Liver (tissue), 9 donors: ENCODE results near the gene DCX. TPM values are rescaled to one million over a fixed set of nuclear protein-coding genes. Genes with fewer than 3 reads are reported as not detected.

Experiments
- DNase-seq: peaks from one replicate; pipeline ENCODE4 v3.0.0-alpha.2; 2017; ENCODE audit warnings: low spot score
- H3K27ac ChIP-seq, 2 donors: one replicate each; pipeline ENCODE4 v1.7.0; 2013; ENCODE audit warnings: inconsistent platforms in 2 of 2, low read length in 2 of 2, control low read depth in 1 of 2, low read depth in 1 of 2, mild to moderate bottlenecking in 1 of 2
- H3K27me3 ChIP-seq, 4 donors: one replicate each; pipeline versions ENCODE4 v1.6.1 to v1.7.0; 2013; ENCODE audit warnings: low read length in 3 of 4, inconsistent platforms in 1 of 4, mild to moderate bottlenecking in 1 of 4, moderate library complexity in 1 of 4; ENCODE audit not compliant: control insufficient read depth in 4 of 4, insufficient read depth in 4 of 4
- H3K36me3 ChIP-seq, 4 donors: one replicate each; pipeline versions ENCODE4 v1.6.1 to v1.7.0; 2013; ENCODE audit warnings: low read length in 3 of 4, mild to moderate bottlenecking in 3 of 4, low read depth in 1 of 4, moderate library complexity in 1 of 4; ENCODE audit not compliant: control insufficient read depth in 4 of 4, insufficient read depth in 3 of 4
- H3K4me1 ChIP-seq, 4 donors: one replicate each; pipeline versions ENCODE4 v1.6.1 to v1.7.0; 2013; ENCODE audit warnings: low read length in 3 of 4, mild to moderate bottlenecking in 3 of 4, moderate library complexity in 1 of 4; ENCODE audit not compliant: control insufficient read depth in 4 of 4, insufficient read depth in 4 of 4
- H3K4me3 ChIP-seq, 3 donors: one replicate each; pipeline versions ENCODE4 v1.6.1 to v1.7.0; 2013; ENCODE audit warnings: low read length in 3 of 3, control low read depth in 1 of 3, low read depth in 1 of 3, mild to moderate bottlenecking in 1 of 3
- H3K9ac ChIP-seq, 2 donors: one replicate each; pipeline ENCODE4 v1.7.0; 2013; ENCODE audit warnings: low read length in 2 of 2, mild to moderate bottlenecking in 2 of 2, moderate library complexity in 2 of 2, control low read depth in 1 of 2, low read depth in 1 of 2
- H3K9me3 ChIP-seq, 4 donors: one replicate each; pipeline versions ENCODE4 v1.6.1 to v1.7.0; 2013; ENCODE audit warnings: low read length in 3 of 4; ENCODE audit not compliant: control insufficient read depth in 4 of 4
- EGR1 ChIP-seq, 2 donors: IDR thresholded peaks; 2 replicates each; pipeline ENCODE4 v1.6.1; 2016 to 2018; ENCODE audit warnings: antibody characterized with exemption in 2 of 2, low read depth in 2 of 2
- FOXA1 ChIP-seq: IDR thresholded peaks from 2 replicates; pipeline ENCODE4 v1.6.1; 2016; ENCODE audit warnings: antibody characterized with exemption
- FOXA2 ChIP-seq: IDR thresholded peaks from 2 replicates; pipeline ENCODE4 v1.6.1; 2016; ENCODE audit warnings: antibody characterized with exemption
- GABPA ChIP-seq, 2 donors: IDR thresholded peaks in 1 of 2; conservative IDR thresholded peaks in 1 of 2; 2 replicates each; pipeline ENCODE4 v1.6.1; 2016; ENCODE audit warnings: antibody characterized with exemption in 2 of 2, mild to moderate bottlenecking in 1 of 2, moderate library complexity in 1 of 2
- HNF4A ChIP-seq, 2 donors: conservative IDR thresholded peaks; 2 replicates each; pipeline ENCODE4 v1.6.1; 2016; ENCODE audit warnings: antibody characterized with exemption in 2 of 2, mild to moderate bottlenecking in 2 of 2
- HNF4G ChIP-seq: IDR thresholded peaks from 2 replicates; pipeline ENCODE4 v1.6.1; 2016; ENCODE audit warnings: antibody characterized with exemption
- JUND ChIP-seq, 2 donors: IDR thresholded peaks; 2 replicates each; pipeline ENCODE4 v1.6.1; 2016; ENCODE audit warnings: antibody characterized with exemption in 2 of 2
- NR2F2 ChIP-seq: IDR thresholded peaks from 2 replicates; pipeline ENCODE4 v1.6.1; 2016; ENCODE audit warnings: antibody characterized with exemption
- RAD21 ChIP-seq, 2 donors: IDR thresholded peaks; 2 replicates each; pipeline ENCODE4 v1.6.1; 2016; ENCODE audit warnings: antibody characterized with exemption in 2 of 2, mild to moderate bottlenecking in 2 of 2
- RXRA ChIP-seq, 2 donors: IDR thresholded peaks; 2 replicates each; pipeline ENCODE4 v1.6.1; 2017 to 2018; ENCODE audit warnings: antibody characterized with exemption in 2 of 2, mild to moderate bottlenecking in 1 of 2
- SP1 ChIP-seq: IDR thresholded peaks from 2 replicates; pipeline ENCODE4 v1.6.1; 2018; ENCODE audit warnings: antibody characterized with exemption, mild to moderate bottlenecking
- TAF1 ChIP-seq: conservative IDR thresholded peaks from 2 replicates; pipeline ENCODE4 v1.6.1; 2016; ENCODE audit warnings: antibody characterized with exemption, mild to moderate bottlenecking
- YY1 ChIP-seq: IDR thresholded peaks from 2 replicates; pipeline ENCODE4 v1.6.1; 2016; ENCODE audit warnings: antibody characterized with exemption, mild to moderate bottlenecking
- WGBS: extraction: QIAGEN DNeasy Blood & Tissue Kit; methylation state at CpG from one replicate; pipeline ENCODE4 v1.1.7; 2013; 5-methylcytosine and 5-hydroxymethylcytosine counted together
- polyA plus RNA-seq, 2 donors: library from polyadenylated mRNA; stranded (reverse) in 1 of 2; unstranded in 1 of 2; fragments of 200-250 nt in 1 of 2; fragments of >200 nt in 1 of 2; fragmentation: Nextera tagmentation in 1 of 2; extraction: Ambion mirVana in 1 of 2; gene quantifications; one replicate each; pipeline versions ENCODE4 v1.2.1 to v1.2.3, GENCODE V29; 2013 to 2015
- total RNA-seq, 2 donors: library from RNA; depleted of rRNA; stranded (reverse); fragments of >200 nt; gene quantifications; one replicate each; pipeline ENCODE4 v1.2.3, GENCODE V29; 2014
- TF ChIP-seq, protein P1 (sequence below): IDR thresholded peaks from 2 replicates; pipeline ENCODE4 v1.6.1; 2016; ENCODE audit warnings: antibody characterized with exemption
- TF ChIP-seq, protein P2 (sequence below): fragments of 150-350 bp; IDR thresholded peaks from 2 replicates; pipeline ENCODE4 v1.5.1; 2017; ENCODE audit warnings: improper control_type of control experiment, low read depth, low read length; ENCODE audit not compliant: missing input control
- TF ChIP-seq, protein P3 (sequence below): IDR thresholded peaks from 2 replicates; pipeline ENCODE4 v1.6.1; 2016; ENCODE audit warnings: antibody characterized with exemption
- TF ChIP-seq, protein P4 (sequence below): IDR thresholded peaks from 2 replicates; pipeline ENCODE4 v1.6.1; 2016; ENCODE audit warnings: antibody characterized with exemption
- TF ChIP-seq, protein P5 (sequence below): IDR thresholded peaks from 2 replicates; pipeline ENCODE4 v1.6.1; 2016; ENCODE audit warnings: antibody characterized with exemption, mild to moderate bottlenecking
- donor health status: healthy.
- donor health status: healthy.
- donor health status: healthy.
- donor health status: healthy.
- donor health status: healthy.

Gene DCX
- total and polyA plus RNA-seq, 4 donors = 0.01 TPM; not detected in 3

DNA sequence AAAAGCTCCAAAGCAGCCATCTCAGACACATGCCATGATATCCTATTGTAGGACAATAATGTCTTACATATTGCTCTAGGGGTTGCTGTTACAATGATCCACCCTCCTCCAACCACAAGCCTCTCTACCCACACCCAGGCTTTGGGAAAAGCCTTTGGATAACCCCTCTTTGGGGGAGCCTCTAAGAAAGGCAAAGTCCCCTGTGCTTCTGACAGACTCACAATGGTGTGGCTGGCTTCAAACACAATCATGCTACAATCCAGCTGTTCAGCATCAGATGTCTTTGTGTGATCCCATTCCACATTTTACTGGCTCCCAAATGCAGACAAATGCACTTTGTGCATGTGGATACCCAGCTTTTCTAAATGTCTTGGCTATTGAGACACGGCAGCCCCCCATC, 75.9 kb downstream of the DCX start:
- H3K4me3 ChIP-seq = no peak overlapping the region
- DNase-seq = no peak
- H3K4me1 ChIP-seq = no peaks in the 10 kb centered on the region
- H3K27ac ChIP-seq = no peak overlapping the region
- no peak for TF ChIP-seq HNF4G
- TF ChIP-seq NR2F2 = no peak
- TF ChIP-seq RXRA (IDR thresholded peaks at IDR 0.05) = no peak
- TF ChIP-seq, protein P1, sequence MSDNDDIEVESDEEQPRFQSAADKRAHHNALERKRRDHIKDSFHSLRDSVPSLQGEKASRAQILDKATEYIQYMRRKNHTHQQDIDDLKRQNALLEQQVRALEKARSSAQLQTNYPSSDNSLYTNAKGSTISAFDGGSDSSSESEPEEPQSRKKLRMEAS = no peak
- WGBS = 71% methylated on average over 1 of the region's 1 CpG
- no peaks in the 10 kb centered on the region for H3K27me3 ChIP-seq
- H3K9ac ChIP-seq = no peak overlapping the region
- no peaks in the 10 kb centered on the region for H3K36me3 ChIP-seq
- no peaks in the 10 kb centered on the region for H3K9me3 ChIP-seq

DNA sequence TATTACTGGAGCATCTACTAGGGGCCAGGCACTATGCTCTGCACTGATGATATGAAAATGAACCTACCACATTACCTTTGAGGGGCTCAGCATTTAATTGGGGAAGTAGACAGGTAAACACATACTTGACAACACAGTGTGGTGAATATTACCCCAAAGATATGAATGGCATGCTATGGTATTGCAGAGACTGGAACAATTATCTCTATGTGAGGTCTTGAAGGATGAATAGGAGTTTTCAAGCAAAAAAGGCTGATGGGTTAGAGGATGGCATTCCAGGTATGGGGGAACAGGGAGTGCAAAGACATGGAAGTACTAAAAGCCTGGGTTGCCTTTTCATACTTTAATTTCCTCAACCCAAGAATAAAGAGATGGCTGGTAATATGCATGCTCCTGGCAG, 82.6 kb downstream of the DCX start:
- no peak for TF ChIP-seq HNF4G
- Histone ChIP-seq H3K36me3 (no peaks in the 10 kb centered on the region), H3K27ac (no peak overlapping the region), H3K9me3 (no peaks in the 10 kb centered on the region), H3K4me3 (no peak overlapping the region), H3K4me1 (no peaks in the 10 kb centered on the region), H3K27me3 (peaks cover 0 to 10% (median 0%) of the 10 kb centered on the region in 4 donors), H3K9ac (no peak overlapping the region)
- DNase-seq = no peak

DNA sequence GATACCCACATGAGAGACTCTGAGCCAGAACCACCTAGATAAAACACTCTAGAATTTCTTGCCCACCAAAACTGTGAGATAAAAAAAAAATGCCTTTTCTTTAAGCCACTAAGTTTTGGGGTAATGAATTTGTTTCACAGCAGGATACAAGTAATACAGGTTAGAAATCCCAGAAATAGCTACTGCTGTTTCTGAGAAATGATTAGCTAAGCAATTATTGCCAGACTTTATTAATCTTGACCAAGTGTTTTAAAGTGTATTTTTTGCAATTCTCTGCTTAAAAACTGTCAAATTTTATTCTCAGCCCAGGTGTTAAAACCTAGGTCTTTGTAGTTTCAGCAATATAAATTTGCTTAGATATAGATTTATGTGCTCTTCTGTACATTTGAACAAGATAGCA, 83.1 kb downstream of the DCX start:
- no peak overlapping the region for H3K4me3 ChIP-seq
- no peak for DNase-seq
- no peaks in the 10 kb centered on the region for H3K9me3 ChIP-seq
- H3K9ac ChIP-seq = no peak overlapping the region
- H3K36me3 ChIP-seq = no peaks in the 10 kb centered on the region
- H3K27ac ChIP-seq = no peak overlapping the region
- H3K4me1 ChIP-seq = no peaks in the 10 kb centered on the region
- H3K27me3 ChIP-seq = peaks cover 0 to 10% (median 0%) of the 10 kb centered on the region in 4 donors
- TF ChIP-seq, protein P2, sequence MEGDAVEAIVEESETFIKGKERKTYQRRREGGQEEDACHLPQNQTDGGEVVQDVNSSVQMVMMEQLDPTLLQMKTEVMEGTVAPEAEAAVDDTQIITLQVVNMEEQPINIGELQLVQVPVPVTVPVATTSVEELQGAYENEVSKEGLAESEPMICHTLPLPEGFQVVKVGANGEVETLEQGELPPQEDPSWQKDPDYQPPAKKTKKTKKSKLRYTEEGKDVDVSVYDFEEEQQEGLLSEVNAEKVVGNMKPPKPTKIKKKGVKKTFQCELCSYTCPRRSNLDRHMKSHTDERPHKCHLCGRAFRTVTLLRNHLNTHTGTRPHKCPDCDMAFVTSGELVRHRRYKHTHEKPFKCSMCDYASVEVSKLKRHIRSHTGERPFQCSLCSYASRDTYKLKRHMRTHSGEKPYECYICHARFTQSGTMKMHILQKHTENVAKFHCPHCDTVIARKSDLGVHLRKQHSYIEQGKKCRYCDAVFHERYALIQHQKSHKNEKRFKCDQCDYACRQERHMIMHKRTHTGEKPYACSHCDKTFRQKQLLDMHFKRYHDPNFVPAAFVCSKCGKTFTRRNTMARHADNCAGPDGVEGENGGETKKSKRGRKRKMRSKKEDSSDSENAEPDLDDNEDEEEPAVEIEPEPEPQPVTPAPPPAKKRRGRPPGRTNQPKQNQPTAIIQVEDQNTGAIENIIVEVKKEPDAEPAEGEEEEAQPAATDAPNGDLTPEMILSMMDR = no peak
- TF ChIP-seq, protein P3, sequence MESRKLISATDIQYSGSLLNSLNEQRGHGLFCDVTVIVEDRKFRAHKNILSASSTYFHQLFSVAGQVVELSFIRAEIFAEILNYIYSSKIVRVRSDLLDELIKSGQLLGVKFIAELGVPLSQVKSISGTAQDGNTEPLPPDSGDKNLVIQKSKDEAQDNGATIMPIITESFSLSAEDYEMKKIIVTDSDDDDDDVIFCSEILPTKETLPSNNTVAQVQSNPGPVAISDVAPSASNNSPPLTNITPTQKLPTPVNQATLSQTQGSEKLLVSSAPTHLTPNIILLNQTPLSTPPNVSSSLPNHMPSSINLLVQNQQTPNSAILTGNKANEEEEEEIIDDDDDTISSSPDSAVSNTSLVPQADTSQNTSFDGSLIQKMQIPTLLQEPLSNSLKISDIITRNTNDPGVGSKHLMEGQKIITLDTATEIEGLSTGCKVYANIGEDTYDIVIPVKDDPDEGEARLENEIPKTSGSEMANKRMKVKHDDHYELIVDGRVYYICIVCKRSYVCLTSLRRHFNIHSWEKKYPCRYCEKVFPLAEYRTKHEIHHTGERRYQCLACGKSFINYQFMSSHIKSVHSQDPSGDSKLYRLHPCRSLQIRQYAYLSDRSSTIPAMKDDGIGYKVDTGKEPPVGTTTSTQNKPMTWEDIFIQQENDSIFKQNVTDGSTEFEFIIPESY = no peak
- TF ChIP-seq, protein P1 = no peak
- TF ChIP-seq EGR1 (IDR thresholded peaks at IDR 0.05; ENCODE audit: low read depth in 2 of 2) (no peak), HNF4A (conservative IDR thresholded peaks at IDR 0.05) (no peak), TAF1 (no peak), FOXA2 (no peak), HNF4G (no peak), FOXA1 (no peak), SP1 (no peak), GABPA (IDR thresholded peaks at IDR 0.05 in 1 of 2, conservative IDR thresholded peaks at IDR 0.05 in 1 of 2) (no peak), NR2F2 (no peak), YY1 (no peak), RAD21 (IDR thresholded peaks at IDR 0.05) (no peak), RXRA (IDR thresholded peaks at IDR 0.05) (no peak), JUND (IDR thresholded peaks at IDR 0.05) (no peak)
- TF ChIP-seq, protein P4, sequence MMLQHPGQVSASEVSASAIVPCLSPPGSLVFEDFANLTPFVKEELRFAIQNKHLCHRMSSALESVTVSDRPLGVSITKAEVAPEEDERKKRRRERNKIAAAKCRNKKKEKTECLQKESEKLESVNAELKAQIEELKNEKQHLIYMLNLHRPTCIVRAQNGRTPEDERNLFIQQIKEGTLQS = no peak
- TF ChIP-seq, protein P5, sequence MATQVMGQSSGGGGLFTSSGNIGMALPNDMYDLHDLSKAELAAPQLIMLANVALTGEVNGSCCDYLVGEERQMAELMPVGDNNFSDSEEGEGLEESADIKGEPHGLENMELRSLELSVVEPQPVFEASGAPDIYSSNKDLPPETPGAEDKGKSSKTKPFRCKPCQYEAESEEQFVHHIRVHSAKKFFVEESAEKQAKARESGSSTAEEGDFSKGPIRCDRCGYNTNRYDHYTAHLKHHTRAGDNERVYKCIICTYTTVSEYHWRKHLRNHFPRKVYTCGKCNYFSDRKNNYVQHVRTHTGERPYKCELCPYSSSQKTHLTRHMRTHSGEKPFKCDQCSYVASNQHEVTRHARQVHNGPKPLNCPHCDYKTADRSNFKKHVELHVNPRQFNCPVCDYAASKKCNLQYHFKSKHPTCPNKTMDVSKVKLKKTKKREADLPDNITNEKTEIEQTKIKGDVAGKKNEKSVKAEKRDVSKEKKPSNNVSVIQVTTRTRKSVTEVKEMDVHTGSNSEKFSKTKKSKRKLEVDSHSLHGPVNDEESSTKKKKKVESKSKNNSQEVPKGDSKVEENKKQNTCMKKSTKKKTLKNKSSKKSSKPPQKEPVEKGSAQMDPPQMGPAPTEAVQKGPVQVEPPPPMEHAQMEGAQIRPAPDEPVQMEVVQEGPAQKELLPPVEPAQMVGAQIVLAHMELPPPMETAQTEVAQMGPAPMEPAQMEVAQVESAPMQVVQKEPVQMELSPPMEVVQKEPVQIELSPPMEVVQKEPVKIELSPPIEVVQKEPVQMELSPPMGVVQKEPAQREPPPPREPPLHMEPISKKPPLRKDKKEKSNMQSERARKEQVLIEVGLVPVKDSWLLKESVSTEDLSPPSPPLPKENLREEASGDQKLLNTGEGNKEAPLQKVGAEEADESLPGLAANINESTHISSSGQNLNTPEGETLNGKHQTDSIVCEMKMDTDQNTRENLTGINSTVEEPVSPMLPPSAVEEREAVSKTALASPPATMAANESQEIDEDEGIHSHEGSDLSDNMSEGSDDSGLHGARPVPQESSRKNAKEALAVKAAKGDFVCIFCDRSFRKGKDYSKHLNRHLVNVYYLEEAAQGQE = no peak
